Gastrocnemius medialis (tissue), 4 donors: Measurements from ENCODE around the gene RFX7.

Experiments
- POLR2A ChIP-seq, 2 donors: fragments of 450-650 bp; IDR thresholded peaks; one replicate each; pipeline ENCODE4 v1.6.1; 2017; ENCODE audit warnings: antibody characterized with exemption in 2 of 2, mild to moderate bottlenecking in 2 of 2, moderate library complexity in 2 of 2
- TF ChIP-seq, protein P1 (sequence below), 5 experiments: fragments of 450-650 bp in 3 of 5; fragments of 200-600 bp in 2 of 5; sonication (generic) in 2 of 5; IDR thresholded peaks in 4 of 5; conservative IDR thresholded peaks in 1 of 5; 1 replicate in 4 of 5; 2 replicates in 1 of 5; pipeline ENCODE4 v1.5.1; 2016 to 2019; ENCODE audit warnings: antibody characterized with exemption in 5 of 5, mild to moderate bottlenecking in 3 of 5, moderate library complexity in 3 of 5

- TF ChIP-seq, protein P1, sequence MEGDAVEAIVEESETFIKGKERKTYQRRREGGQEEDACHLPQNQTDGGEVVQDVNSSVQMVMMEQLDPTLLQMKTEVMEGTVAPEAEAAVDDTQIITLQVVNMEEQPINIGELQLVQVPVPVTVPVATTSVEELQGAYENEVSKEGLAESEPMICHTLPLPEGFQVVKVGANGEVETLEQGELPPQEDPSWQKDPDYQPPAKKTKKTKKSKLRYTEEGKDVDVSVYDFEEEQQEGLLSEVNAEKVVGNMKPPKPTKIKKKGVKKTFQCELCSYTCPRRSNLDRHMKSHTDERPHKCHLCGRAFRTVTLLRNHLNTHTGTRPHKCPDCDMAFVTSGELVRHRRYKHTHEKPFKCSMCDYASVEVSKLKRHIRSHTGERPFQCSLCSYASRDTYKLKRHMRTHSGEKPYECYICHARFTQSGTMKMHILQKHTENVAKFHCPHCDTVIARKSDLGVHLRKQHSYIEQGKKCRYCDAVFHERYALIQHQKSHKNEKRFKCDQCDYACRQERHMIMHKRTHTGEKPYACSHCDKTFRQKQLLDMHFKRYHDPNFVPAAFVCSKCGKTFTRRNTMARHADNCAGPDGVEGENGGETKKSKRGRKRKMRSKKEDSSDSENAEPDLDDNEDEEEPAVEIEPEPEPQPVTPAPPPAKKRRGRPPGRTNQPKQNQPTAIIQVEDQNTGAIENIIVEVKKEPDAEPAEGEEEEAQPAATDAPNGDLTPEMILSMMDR (IDR thresholded peaks at IDR 0.05 in 4 of 5, conservative IDR thresholded peaks at IDR 0.05 in 1 of 5), result peak in 1 of 5 experiments; percentile 0
- TF ChIP-seq POLR2A (IDR thresholded peaks at IDR 0.05), result no peak
These were observed 545 bp upstream of the RFX7 start for GRCh38 chr15:56244038-56244810.
